ENCODE data around the gene LSM14A.
A peak's percentile ranks its signal among the peaks of the same experiment; 100 is the strongest.

Gene LSM14A

GRCh38 chr19:34220472-34221063 lies 48.3 kb downstream of the LSM14A start:
- TF ChIP-seq CTCF (IDR thresholded peaks at IDR 0.05; ENCODE audit: insufficient read depth, low read length, missing control alignments), result peak; percentile 60
- DNase-seq (ENCODE audit: low read depth, low spot score), result no peak
- POLR2A ChIA-PET, result no interaction called here
- CTCF ChIA-PET, result interaction anchor here (0.6 to 5.1 kb wide), 21 partner anchors 10 to 263 kb away, joined by 3 to 63 read pairs (median 4); no protein-coding TSS in a partner anchor
- no peak overlapping the region for H3K4me3 ChIP-seq (ENCODE audit: low read depth, low read length)

- ChIA-PET POLR2A (interaction anchor here (0.5 kb wide), 1 partner anchor 20 kb away, joined by 3 read pairs; no protein-coding TSS in a partner anchor), CTCF (interaction anchor here (1.1 to 5.1 kb wide), 8 partner anchors 9 to 137 kb away, joined by 3 to 63 read pairs (median 4); no protein-coding TSS in a partner anchor)
- no peak for TF ChIP-seq CTCF (IDR thresholded peaks at IDR 0.05; ENCODE audit: insufficient read depth, low read length, missing control alignments)
These were observed 50.1 kb downstream of the LSM14A start for GRCh38 chr19:34222386-34222785.

GRCh38 chr19:34224996-34225658 lies 52.8 kb downstream of the LSM14A start:
- POLR2A ChIA-PET, result no interaction called here
- CTCF ChIA-PET, result interaction anchor here (0.7 to 3.4 kb wide), 7 partner anchors 16 to 121 kb away, joined by 3 to 20 read pairs (median 4); no protein-coding TSS in a partner anchor
- DNase-seq (ENCODE audit: low read depth, low spot score), result no peak
- TF ChIP-seq CTCF (IDR thresholded peaks at IDR 0.05; ENCODE audit: insufficient read depth, low read length, missing control alignments), result no peak
- H3K4me3 ChIP-seq (ENCODE audit: low read depth, low read length), result no peak overlapping the region

More at GRCh38 chr19:34222386-34222785, 50.1 kb downstream of the LSM14A start:
- no peak overlapping the region for H3K4me3 ChIP-seq (ENCODE audit: low read depth, low read length)
- DNase-seq (ENCODE audit: low read depth, low spot score), result no peak

- H3K4me3 ChIP-seq (ENCODE audit: low read depth, low read length), result no peak overlapping the region
- ChIA-PET POLR2A (no interaction called here), CTCF (interaction anchor here (0.7 to 3.4 kb wide), 8 partner anchors 15 to 120 kb away, joined by 3 to 20 read pairs (median 4); no protein-coding TSS in a partner anchor)
- no peak for TF ChIP-seq CTCF (IDR thresholded peaks at IDR 0.05; ENCODE audit: insufficient read depth, low read length, missing control alignments)
- DNase-seq (ENCODE audit: low read depth, low spot score), result no peak
These were observed 53.3 kb downstream of the LSM14A start for GRCh38 chr19:34225659-34226015.

- CTCF ChIA-PET, result interaction anchor here (0.9 to 3.4 kb wide), 7 partner anchors 16 to 120 kb away, joined by 3 to 20 read pairs (median 4); no protein-coding TSS in a partner anchor
These were observed 53.7 kb downstream of the LSM14A start for GRCh38 chr19:34226036-34226435.

More at GRCh38 chr19:34226036-34226435, 53.7 kb downstream of the LSM14A start:
- H3K4me3 ChIP-seq (ENCODE audit: low read depth, low read length), result no peak overlapping the region
- no peak for DNase-seq (ENCODE audit: low read depth, low spot score)
- POLR2A ChIA-PET, result no interaction called here
- TF ChIP-seq CTCF (IDR thresholded peaks at IDR 0.05; ENCODE audit: insufficient read depth, low read length, missing control alignments), result no peak
